Measurements from ENCODE around the gene CNP. TPM values are rescaled to one million over a fixed set of nuclear protein-coding genes. Genes with fewer than 3 reads are reported as not detected.
"Not testable (repeated sequence)": the region's sequence is repeated elsewhere in the genome, so short reads cannot be mapped to it uniquely, and the experiment has no call there.

The CNP gene
- total RNA-seq, 2 experiments from 2014 or later, result 66.6 to 68.0 TPM

GRCh38 chr17:42016941-42017865 is 50.6 kb downstream of the CNP start, which contains the start of gene DNAJC7:
Gene DNAJC7 (minus strand): TSS chr17:42017439. CDS start chr17:42017416, 23 bp downstream.
- H3K27me3 Mint-ChIP-seq, result no peaks in the 10 kb centered on the region
- peaks cover 19% of the 10 kb centered on the region for H3K36me3 Mint-ChIP-seq
- H3K4me3 Mint-ChIP-seq, result peak within 1 kb of the TSS; percentile 96
- POLR2A ChIA-PET, result interaction anchor here (0.6 to 3.5 kb wide), 19 partner anchors 9 to 443 kb away, joined by 3 to 33 read pairs (median 3); partner anchors contain the start of genes ACLY, CNP, DHX58 and EIF1
- H3K4me1 Mint-ChIP-seq (ENCODE audit: low read depth), result peaks cover 56% of the 10 kb centered on the region
- intact Hi-C loops (cut with micrococcal nuclease), result loop anchor here (2.0 to 10.0 kb wide), 3 partner anchors 50 to 168 kb away; partner anchors contain the start of genes CNP, HCRT, KCNH4 and KLHL11
- CTCF ChIA-PET, result interaction anchor here (0.9 to 13.7 kb wide), 8 partner anchors 9 to 592 kb away, joined by 3 to 211 read pairs (median 8); partner anchors contain the start of genes C17orf113, CNP, DHX58 and KAT2A
- H3K9me3 Mint-ChIP-seq, result no peaks in the 10 kb centered on the region
- peak; percentile 93 for DNase-seq
- H3K27ac Mint-ChIP-seq, result peak within 1 kb of the TSS; percentile 98

DNA sequence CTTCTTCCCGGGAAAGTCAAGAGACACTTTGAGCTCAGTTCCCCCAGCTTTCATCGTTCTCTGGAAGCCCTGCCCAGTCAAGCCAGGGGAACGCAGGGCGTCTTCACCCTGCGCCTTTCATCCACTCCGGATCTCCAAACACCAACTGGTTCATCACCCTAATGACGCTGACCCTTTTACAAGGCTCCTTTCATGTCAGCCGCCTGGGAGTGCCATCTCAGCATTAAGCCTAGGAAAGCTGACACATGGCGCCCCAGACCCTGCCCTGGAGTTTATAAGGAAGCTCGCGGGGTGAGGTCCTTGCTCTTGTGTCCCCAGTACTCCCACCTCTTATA is 51.2 kb downstream of the CNP start:
- H3K27ac Mint-ChIP-seq, result peak overlapping the region; percentile 92
- intact Hi-C loops (cut with micrococcal nuclease), result loop anchor here (2.0 to 10.0 kb wide), 4 partner anchors 51 to 167 kb away; partner anchors contain the start of genes CNP, DHX58, HCRT and KCNH4
- H3K27me3 Mint-ChIP-seq, result no peaks in the 10 kb centered on the region
- H3K36me3 Mint-ChIP-seq, result peaks cover 20% of the 10 kb centered on the region
- POLR2A ChIA-PET, result interaction anchor here (0.6 to 3.5 kb wide), 16 partner anchors 9 to 329 kb away, joined by 3 to 33 read pairs (median 4); partner anchors contain the start of genes ACLY, CNP, DHX58 and EIF1
- H3K4me3 Mint-ChIP-seq, result peak overlapping the region; percentile 96
- CTCF ChIA-PET, result interaction anchor here (0.9 to 13.7 kb wide), 9 partner anchors 8 to 591 kb away, joined by 3 to 211 read pairs (median 6); partner anchors contain the start of genes C17orf113, CNP, DHX58 and KAT2A
- H3K4me1 Mint-ChIP-seq (ENCODE audit: low read depth), result peaks cover 51% of the 10 kb centered on the region
- no peaks in the 10 kb centered on the region for H3K9me3 Mint-ChIP-seq
- peak; percentile 58 for DNase-seq

DNA sequence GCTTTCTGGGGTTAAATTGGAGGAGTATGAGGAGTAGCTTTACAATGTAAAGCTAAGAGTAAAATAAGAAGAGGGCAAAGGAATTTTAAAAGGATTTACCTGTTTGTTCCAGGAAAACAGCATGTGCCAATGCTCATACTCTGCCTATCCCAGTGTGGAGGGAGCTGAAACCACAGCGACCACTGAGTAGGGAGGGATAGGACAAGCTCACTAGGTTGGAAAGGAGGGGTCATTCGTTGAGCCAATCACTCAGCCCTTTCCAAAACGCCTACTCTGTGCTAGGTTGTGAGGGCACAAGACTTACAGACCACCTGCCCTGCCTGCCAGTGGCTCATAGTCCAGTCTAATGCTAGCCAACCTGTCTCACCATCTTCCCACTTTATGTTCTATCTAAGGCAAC is 51.7 kb downstream of the CNP start:
- intact Hi-C loops (cut with micrococcal nuclease), result loop anchor here (2.0 to 10.0 kb wide), 3 partner anchors 94 to 166 kb away; partner anchors contain the start of genes DHX58, HCRT, KCNH4 and KLHL11
- Mint-ChIP-seq H3K27me3 (no peaks in the 10 kb centered on the region), H3K36me3 (peaks cover 20% of the 10 kb centered on the region), H3K4me1 (ENCODE audit: low read depth) (peaks cover 48% of the 10 kb centered on the region), H3K9me3 (no peaks in the 10 kb centered on the region), H3K27ac (peak overlapping the region; percentile 92), H3K4me3 (peak overlapping the region; percentile 96)
- ChIA-PET POLR2A (interaction anchor here (1.0 to 3.5 kb wide), 12 partner anchors 8 to 330 kb away, joined by 3 to 33 read pairs (median 4); partner anchors contain the start of genes ACLY, CNP, DHX58 and EIF1), CTCF (interaction anchor here (0.6 to 13.7 kb wide), 8 partner anchors 7 to 780 kb away, joined by 3 to 211 read pairs (median 8); partner anchors contain the start of genes CNP, COA3, DHX58 and KAT2A)
- no peak for DNase-seq

DNA sequence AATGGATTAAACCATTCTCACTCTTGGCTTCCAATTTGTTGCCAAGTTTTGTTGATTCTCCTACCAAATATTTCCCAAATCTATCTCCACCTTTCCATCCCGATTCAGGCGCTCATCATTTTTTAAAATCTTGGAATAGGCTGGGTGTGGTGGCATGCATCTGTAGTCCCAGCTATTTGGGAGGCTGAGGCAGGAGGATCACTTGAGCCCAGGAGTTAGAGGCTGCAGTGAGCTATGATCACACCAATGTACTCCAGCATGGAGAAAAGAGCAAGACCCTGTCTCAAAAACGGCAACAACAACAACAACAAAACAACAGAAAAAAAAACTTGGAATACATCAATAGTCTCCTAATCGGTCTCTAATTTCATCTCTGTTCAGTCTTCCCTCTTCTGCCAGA is 52.4 kb downstream of the CNP start:
- H3K27me3 Mint-ChIP-seq, result no peaks in the 10 kb centered on the region
- H3K4me1 Mint-ChIP-seq (ENCODE audit: low read depth), result peaks cover 44% of the 10 kb centered on the region
- ChIA-PET POLR2A (interaction anchor here (1.1 to 3.5 kb wide), 5 partner anchors 7 to 101 kb away, joined by 3 to 33 read pairs (median 8); partner anchors contain the start of genes CNP, KAT2A and ODAD4), CTCF (interaction anchor here (0.6 to 13.7 kb wide), 11 partner anchors 12 to 779 kb away, joined by 3 to 211 read pairs (median 5); partner anchors contain the start of genes CNP, COA3, DHX58 and KAT2A)
- peak overlapping the region; percentile 96 for H3K4me3 Mint-ChIP-seq
- H3K36me3 Mint-ChIP-seq, result peaks cover 20% of the 10 kb centered on the region
- H3K9me3 Mint-ChIP-seq, result no peaks in the 10 kb centered on the region
- intact Hi-C loops (cut with micrococcal nuclease), result loop anchor here (2.0 to 10.0 kb wide), 3 partner anchors 94 to 166 kb away; partner anchors contain the start of genes DHX58, HCRT, KCNH4 and KLHL11
- H3K27ac Mint-ChIP-seq, result no peak overlapping the region
- DNase-seq, result no peak

DNA sequence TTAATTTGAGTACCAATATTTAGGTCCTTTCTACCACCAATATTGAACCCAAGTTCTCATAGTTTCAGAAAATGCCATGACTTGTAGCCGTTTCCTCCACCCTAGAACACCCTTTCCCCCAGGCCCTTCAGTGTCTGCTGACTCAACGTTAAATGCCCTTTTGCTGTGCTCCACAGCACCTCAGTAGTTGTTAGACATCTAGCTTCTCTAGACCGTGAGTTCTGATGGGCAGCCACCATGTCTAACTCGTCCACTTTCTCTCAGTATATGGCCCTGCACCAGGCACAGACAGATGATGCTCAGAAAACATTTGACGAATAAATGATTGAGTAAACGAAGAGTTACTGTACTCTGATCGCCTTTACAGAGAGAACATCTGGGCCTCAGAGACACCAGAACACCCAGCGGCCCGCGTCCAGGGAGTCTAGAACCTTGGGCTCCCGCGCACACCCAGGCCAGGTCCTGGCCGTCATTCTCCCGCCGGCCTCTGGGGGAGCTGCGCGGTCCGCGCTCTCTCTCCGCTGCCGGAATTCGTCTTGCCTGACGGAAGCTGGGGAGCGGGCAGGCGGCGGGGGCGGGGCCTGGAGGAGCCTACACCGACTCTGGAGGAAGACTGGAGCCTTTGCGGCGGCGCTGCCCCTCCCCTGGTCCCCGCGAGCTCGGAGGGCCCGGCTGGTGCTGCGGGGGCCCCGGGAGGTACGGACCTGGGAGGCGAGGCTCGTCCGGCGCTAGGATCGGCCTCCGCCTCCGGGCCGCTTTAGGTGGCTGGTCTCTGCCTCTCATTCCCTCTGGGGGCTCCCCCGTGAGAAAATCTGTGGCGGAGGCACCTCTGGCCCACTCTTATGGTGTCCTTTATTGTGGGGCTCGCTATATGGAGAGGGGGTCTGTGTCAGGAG is 53.2 kb downstream of the CNP start, which contains the start of gene NKIRAS2:
Gene NKIRAS2, plus strand, starts transcription at position 582 of the 896 bp plus-strand sequence. CDS start 1,488 bp downstream, outside the sequence.
- Mint-ChIP-seq H3K4me3 (peak within 1 kb of the TSS; percentile 96), H3K9me3 (no peaks in the 10 kb centered on the region), H3K4me1 (ENCODE audit: low read depth) (peaks cover 47% of the 10 kb centered on the region), H3K36me3 (peaks cover 22% of the 10 kb centered on the region), H3K27ac (peak within 1 kb of the TSS; percentile 38), H3K27me3 (no peaks in the 10 kb centered on the region)
- CTCF ChIA-PET, result interaction anchor here (0.6 to 13.7 kb wide), 24 partner anchors 10 to 293 kb away, joined by 3 to 211 read pairs (median 4); partner anchors contain the start of genes ACLY, CNP, DHX58 and KAT2A
- POLR2A ChIA-PET, result interaction anchor here (0.6 to 3.5 kb wide), 5 partner anchors 16 to 101 kb away, joined by 3 to 13 read pairs (median 3); partner anchors contain the start of gene KAT2A
- intact Hi-C loops (cut with micrococcal nuclease), result loop anchor here (2.0 to 10.0 kb wide), 3 partner anchors 93 to 165 kb away; partner anchors contain the start of genes DHX58, HCRT, KCNH4 and KLHL11
- DNase-seq, result peak; percentile 97

DNA sequence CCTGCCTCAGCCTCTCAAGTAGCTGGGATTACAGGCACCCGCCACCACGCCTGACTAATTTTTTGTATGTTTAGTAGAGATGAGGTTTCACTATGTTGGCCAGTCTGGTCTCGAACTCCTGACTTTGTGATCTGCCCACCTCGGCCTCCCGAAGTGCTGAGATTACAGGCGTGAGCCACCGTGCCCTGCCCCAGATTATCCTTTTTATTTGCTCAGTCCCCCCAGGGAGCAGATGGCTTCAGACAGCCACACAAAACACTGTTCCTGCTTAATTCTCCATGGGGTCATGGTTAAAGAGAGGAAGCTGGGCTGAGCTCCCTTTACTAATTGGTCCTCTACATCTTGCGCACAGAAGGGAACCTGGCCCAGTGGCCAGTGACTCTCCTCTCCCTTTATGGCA is 54.2 kb downstream of the CNP start:
- H3K4me1 Mint-ChIP-seq (ENCODE audit: low read depth), result peaks cover 40% of the 10 kb centered on the region
- ChIA-PET CTCF (interaction anchor here (0.9 to 13.7 kb wide), 16 partner anchors 11 to 353 kb away, joined by 3 to 211 read pairs (median 4); partner anchors contain the start of genes DHX58, KAT2A, ODAD4 and ZNF385C), POLR2A (interaction anchor here (0.6 to 3.5 kb wide), 6 partner anchors 25 to 399 kb away, joined by 3 to 13 read pairs (median 3); partner anchors contain the start of gene KAT2A)
- H3K27ac Mint-ChIP-seq; H3K27me3 Mint-ChIP-seq; H3K9me3 Mint-ChIP-seq; intact Hi-C loops (cut with micrococcal nuclease); DNase-seq: not testable (repeated sequence)
- H3K36me3 Mint-ChIP-seq, result peaks cover 17% of the 10 kb centered on the region
- peak overlapping the region; percentile 82 for H3K4me3 Mint-ChIP-seq

DNA sequence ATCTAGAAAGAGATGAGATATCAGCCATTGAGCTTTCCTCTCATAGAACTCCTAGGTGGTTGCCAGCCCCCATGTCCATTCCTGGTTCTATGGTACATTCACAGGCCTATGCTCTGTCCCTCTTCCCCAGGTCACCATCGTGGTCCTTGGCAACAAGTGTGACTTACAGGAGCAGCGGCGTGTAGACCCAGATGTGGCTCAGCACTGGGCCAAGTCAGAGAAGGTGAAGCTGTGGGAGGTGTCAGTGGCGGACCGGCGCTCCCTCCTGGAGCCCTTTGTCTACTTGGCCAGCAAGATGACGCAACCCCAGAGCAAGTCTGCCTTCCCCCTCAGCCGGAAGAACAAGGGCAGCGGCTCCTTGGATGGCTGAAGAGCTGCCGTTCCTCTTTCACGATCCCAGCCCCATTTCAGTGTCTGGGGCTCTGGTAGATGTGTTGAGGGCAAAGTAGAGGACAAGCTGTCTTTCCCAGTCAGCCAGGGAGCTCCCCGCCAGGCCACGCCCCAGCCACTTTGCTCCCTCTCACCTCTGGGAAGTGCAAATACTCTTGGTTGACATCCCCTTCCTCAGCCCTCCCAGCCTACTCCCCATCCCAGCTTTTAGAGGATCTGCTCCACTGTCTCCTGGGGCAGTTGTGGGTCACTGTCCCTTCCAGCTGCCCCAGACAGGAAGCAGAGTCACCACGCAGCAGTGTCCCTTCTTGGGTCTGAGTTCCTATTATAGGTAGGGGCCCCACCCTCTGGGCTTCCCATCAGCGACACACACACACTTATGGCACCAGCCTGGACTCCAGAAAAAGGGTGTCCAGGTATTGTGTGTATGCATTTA is 57.1 kb downstream of the CNP start:
- Mint-ChIP-seq H3K27me3 (no peaks in the 10 kb centered on the region), H3K36me3 (peaks cover 8% of the 10 kb centered on the region), H3K4me3 (no peak overlapping the region), H3K4me1 (ENCODE audit: low read depth) (peaks cover 27% of the 10 kb centered on the region), H3K27ac (no peak overlapping the region), H3K9me3 (no peaks in the 10 kb centered on the region)
- intact Hi-C loops (cut with micrococcal nuclease), result no loop called here
- POLR2A ChIA-PET, result interaction anchor here (0.5 to 1.1 kb wide), 4 partner anchors 11 to 1955 kb away, joined by 3 to 4 read pairs (median 3); partner anchors contain the start of gene DHX58
- CTCF ChIA-PET, result interaction anchor here (0.6 to 13.7 kb wide), 14 partner anchors 11 to 512 kb away, joined by 3 to 211 read pairs (median 3); partner anchors contain the start of genes C17orf113, DHX58, KAT2A and NAGLU
- no peak for DNase-seq

- Mint-ChIP-seq H3K4me3 (no peak overlapping the region), H3K27me3 (no peaks in the 10 kb centered on the region), H3K36me3 (peaks cover 8% of the 10 kb centered on the region), H3K4me1 (ENCODE audit: low read depth) (peaks cover 19% of the 10 kb centered on the region), H3K9me3 (no peaks in the 10 kb centered on the region), H3K27ac (no peak overlapping the region)
- DNase-seq, result no peak
- POLR2A ChIA-PET, result interaction anchor here (1.2 to 1.7 kb wide), 3 partner anchors 74 to 89 kb away, joined by 3 to 4 read pairs (median 3); partner anchors contain the start of gene DHX58
- intact Hi-C loops (cut with micrococcal nuclease), result loop anchor here (1.0 to 5.0 kb wide), 3 partner anchors 42 to 91 kb away; no protein-coding TSS in a partner anchor
- CTCF ChIA-PET, result interaction anchor here (0.6 to 13.7 kb wide), 20 partner anchors 9 to 156 kb away, joined by 3 to 211 read pairs (median 4); partner anchors contain the start of genes C17orf113, DHX58, DNAJC7 and KAT2A
Observed at GRCh38 chr17:42025191-42025579, 58.6 kb downstream of the CNP start.

DNA sequence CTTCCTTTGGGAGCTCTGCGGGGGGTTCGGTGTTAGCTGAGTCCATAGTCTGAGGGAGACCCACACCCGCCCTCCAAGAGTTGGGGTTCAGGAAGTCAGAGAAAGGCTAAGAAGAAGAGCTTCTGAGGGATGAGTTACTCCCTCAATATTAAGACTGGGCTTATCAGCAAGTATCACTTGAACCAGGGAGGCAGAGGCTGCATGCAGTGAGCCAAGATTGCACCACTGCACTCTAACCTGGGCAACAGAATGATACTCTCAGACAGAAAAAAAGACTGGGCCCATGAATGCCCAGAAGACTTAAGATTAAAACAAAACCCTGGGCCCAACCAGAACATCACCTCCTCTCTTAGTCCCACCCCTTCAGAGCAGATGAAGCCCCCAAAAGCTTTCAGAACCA is 59.3 kb downstream of the CNP start:
- Mint-ChIP-seq H3K27me3 (no peaks in the 10 kb centered on the region), H3K36me3 (peaks cover 8% of the 10 kb centered on the region), H3K9me3 (no peaks in the 10 kb centered on the region), H3K27ac (no peak overlapping the region), H3K4me1 (ENCODE audit: low read depth) (peaks cover 14% of the 10 kb centered on the region), H3K4me3 (no peak overlapping the region)
- intact Hi-C loops (cut with micrococcal nuclease), result loop anchor here (1.0 to 5.0 kb wide), 3 partner anchors 41 to 90 kb away; no protein-coding TSS in a partner anchor
- CTCF ChIA-PET, result interaction anchor here (1.0 to 13.7 kb wide), 14 partner anchors 10 to 155 kb away, joined by 3 to 211 read pairs (median 6); partner anchors contain the start of genes C17orf113, DHX58, DNAJC7 and KAT2A
- POLR2A ChIA-PET, result interaction anchor here (1.0 to 1.7 kb wide), 5 partner anchors 8 to 88 kb away, joined by 3 to 4 read pairs (median 3); partner anchors contain the start of genes DHX58 and DNAJC7
- DNase-seq, result no peak

All from activated CD4-positive, alpha-beta memory T cell treated with anti-CD3 and anti-CD28 coated beads for 36 hours (primary cell).